Ovary (tissue), 9 donors: ENCODE measurements around the gene DENND5B. TPM values are rescaled to one million over a fixed set of nuclear protein-coding genes. Genes with fewer than 3 reads are reported as not detected.
"Not testable (repeated sequence)": the region's sequence is repeated elsewhere in the genome, so short reads cannot be mapped to it uniquely, and the experiment has no call there.

ENCODE experiments used
- DNase-seq, 5 donors: peaks; one replicate each; pipeline ENCODE4 v3.0.0-alpha.2; 2019 to 2020
- H3K27ac ChIP-seq, 2 donors: fragments of 200-600 bp; one replicate each; pipeline versions ENCODE4 v1.5.1 to v1.8.0; 2019 to 2022
- H3K27me3 ChIP-seq: fragments of 200-600 bp; one replicate; pipeline ENCODE4 v1.8.0; 2022
- H3K36me3 ChIP-seq: fragments of 200-600 bp; sonication (generic); one replicate; pipeline ENCODE4 v1.5.1; 2019
- H3K4me1 ChIP-seq: one replicate; pipeline ENCODE4 v1.8.1; 2013; ENCODE audit warnings: mild to moderate bottlenecking, moderate library complexity; ENCODE audit not compliant: insufficient read depth
- H3K4me3 ChIP-seq: fragments of 200-600 bp; sonication (generic); one replicate; pipeline ENCODE4 v1.5.1; 2017
- H3K9me3 ChIP-seq, 2 donors: fragments of 200-600 bp in 1 of 2; sonication (generic) in 1 of 2; one replicate each; pipeline versions ENCODE4 v1.5.1 to v1.8.1; 2013 to 2019; ENCODE audit warnings: mild to moderate bottlenecking in 1 of 2, moderate library complexity in 1 of 2
- CTCF ChIP-seq, 3 donors: fragments of 450-650 bp in 2 of 3; fragments of 200-600 bp in 1 of 3; IDR thresholded peaks; one replicate each; pipeline versions ENCODE4 v1.5.1 to v1.8.0; 2016 to 2022; ENCODE audit warnings: antibody characterized with exemption in 3 of 3, mild to moderate bottlenecking in 1 of 3
- EP300 ChIP-seq: sonication (generic); formaldehyde crosslinking; IDR thresholded peaks from one replicate; pipeline ENCODE4 v1.6.1; 2017; ENCODE audit warnings: antibody characterized with exemption
- POLR2A ChIP-seq: fragments of 450-650 bp; IDR thresholded peaks from one replicate; pipeline ENCODE4 v1.6.1; 2017; ENCODE audit warnings: antibody characterized with exemption, mild to moderate bottlenecking, moderate library complexity
- WGBS, 3 donors: extraction: QIAGEN DNeasy Blood & Tissue Kit in 1 of 3; methylation state at CpG; one replicate each; pipeline versions ENCODE4 v1.1.5 to v1.1.7; 2013 to 2017; 5-methylcytosine and 5-hydroxymethylcytosine counted together
- intact Hi-C, 4 donors: fragments of 100-400 bp; cut with DNase I; formaldehyde crosslinking; loops; one replicate each; pipeline versions ENCODE4 v1.11.0 to v1.15.1; 2022 to 2023
- polyA plus RNA-seq, 2 donors: library from polyadenylated mRNA; stranded (reverse); fragments of 200-250 nt in 1 of 2; fragments of 350-450 nt in 1 of 2; fragmentation: Illumina TruSeq in 1 of 2; extraction: RNeasy Lipid Tissue Mini Kit (QIAGEN cat#74804) in 1 of 2; gene quantifications; one replicate each; pipeline ENCODE4 v1.2.3, GENCODE V29; 2013 to 2014
- total RNA-seq, 7 donors: library from RNA; depleted of rRNA in 2 of 7; stranded (reverse); fragments of >200 nt in 2 of 7; fragmentation: NEBNext Ultra II Directional in 3 of 7; extraction: Animal tissue kit (Norgen Biotek cat#: 25700) in 3 of 7; gene quantifications; one replicate each; pipeline versions ENCODE4 v1.1.0 to v1.2.4, GENCODE V29; 2016 to 2023
- donor health status: DM: no; HTN: no; CAD: no; lungs with moderate emphysema.
- donor health status: DM: no; HTN: no; CAD: no.
- donor health status: Bipolar disorder and iron deficiency.
- donor health status: DM: yes; HTN: yes; CAD: no.
- donor health status: DM: no; HTN: no; CAD: no.
- donor health status: DM: yes; HTN: yes; CAD: no.

Gene DENND5B
- total and polyA plus RNA-seq, 9 donors, result 13.9 to 70.7 (median 47.9) TPM

DNA sequence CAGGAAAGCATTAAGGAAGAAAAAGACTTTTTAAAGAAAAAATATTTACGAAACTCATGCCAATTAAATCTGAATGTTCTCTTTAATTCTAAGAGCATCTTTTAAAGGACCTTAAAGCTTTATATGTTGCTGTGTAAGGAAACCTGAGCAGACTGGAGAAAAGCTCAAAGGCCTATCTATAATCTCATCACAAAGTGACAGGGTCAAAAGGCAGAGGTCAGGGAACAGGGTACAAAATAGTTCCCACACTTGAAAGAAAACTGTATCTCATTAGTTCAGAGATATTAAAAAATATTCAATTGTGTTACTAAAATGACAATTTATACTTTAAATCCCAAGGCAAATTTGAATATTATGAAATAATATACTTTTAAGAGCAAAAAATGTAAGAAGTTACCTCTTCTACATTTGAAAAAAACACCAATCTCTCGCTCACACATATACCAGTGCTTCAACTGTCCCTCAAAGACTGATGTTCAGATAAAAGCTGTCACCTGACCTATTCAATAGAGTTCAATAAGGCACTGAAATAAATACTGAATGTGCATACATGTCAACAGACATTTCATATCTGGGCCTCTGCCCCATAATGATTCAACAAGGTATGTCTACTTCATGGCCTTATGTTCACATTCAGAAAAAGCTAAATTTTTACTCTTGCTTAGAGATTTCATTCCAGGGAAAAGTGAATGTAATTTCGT is 17.9 kb downstream of the DENND5B start:
- Histone ChIP-seq H3K9me3 (no peaks in the 10 kb centered on the region), H3K36me3 (no peaks in the 10 kb centered on the region), H3K27ac (no peak overlapping the region), H3K4me1 (peaks cover 13% of the 10 kb centered on the region), H3K4me3 (no peak overlapping the region), H3K27me3 (no peaks in the 10 kb centered on the region)
- intact Hi-C loops, result no loop called here
- WGBS, 3 donors, result 87 to 90% (median 88%) methylated on average over 3 of the region's 3 CpGs
- DNase-seq, result no peak
- TF ChIP-seq CTCF (IDR thresholded peaks at IDR 0.05) (no peak), EP300 (no peak), POLR2A (no peak)

GRCh38 chr12:31570880-31571279 is 20.1 kb downstream of the DENND5B start:
- Histone ChIP-seq H3K9me3 (no peaks in the 10 kb centered on the region), H3K4me1 (peaks cover 17% of the 10 kb centered on the region), H3K4me3 (no peak overlapping the region), H3K27ac (no peak overlapping the region), H3K36me3 (no peaks in the 10 kb centered on the region), H3K27me3 (no peaks in the 10 kb centered on the region)
- no peak for DNase-seq
- 37 to 54% (median 53%) methylated on average over 5 of the region's 5 CpGs for WGBS, 3 donors
- intact Hi-C loops, result no loop called here
- TF ChIP-seq EP300, result no peak
- TF ChIP-seq CTCF (IDR thresholded peaks at IDR 0.05), result no peak
- no peak for TF ChIP-seq POLR2A

GRCh38 chr12:31569517-31569916 is 21.4 kb downstream of the DENND5B start:
- DNase-seq, intact Hi-C loops, H3K4me3 ChIP-seq, H3K36me3 ChIP-seq, H3K27me3 ChIP-seq, H3K27ac ChIP-seq, H3K9me3 ChIP-seq: not testable (repeated sequence)
- 94 to 98% (median 94%) methylated on average over 2 of the region's 2 CpGs for WGBS, 3 donors
- peaks cover 17% of the 10 kb centered on the region for H3K4me1 ChIP-seq

DNA sequence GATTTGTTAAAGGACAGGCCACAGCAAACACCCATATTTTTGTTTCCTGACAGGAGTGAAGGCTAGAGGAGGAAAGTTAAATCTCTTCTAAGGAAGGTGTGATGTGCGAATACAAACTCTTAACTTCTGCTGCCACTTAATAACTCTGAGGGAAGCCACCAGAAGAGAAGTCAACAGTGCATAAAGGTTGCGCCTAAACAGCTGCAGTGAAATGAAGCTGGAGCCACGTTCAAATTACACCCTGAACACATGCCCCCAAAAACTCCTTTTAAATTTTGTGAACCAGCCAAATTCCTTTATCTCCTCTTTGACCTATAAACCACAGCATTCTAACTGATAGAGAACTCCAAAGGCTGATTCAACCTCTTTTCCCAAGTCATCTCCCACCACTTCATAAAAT is 22.4 kb downstream of the DENND5B start:
- no peak overlapping the region for H3K4me3 ChIP-seq
- no peaks in the 10 kb centered on the region for H3K36me3 ChIP-seq
- H3K4me1 ChIP-seq, result peaks cover 18% of the 10 kb centered on the region
- intact Hi-C loops, result no loop called here
- H3K27me3 ChIP-seq, result no peaks in the 10 kb centered on the region
- WGBS, 3 donors, result 72 to 79% (median 76%) methylated on average over 3 of the region's 3 CpGs
- no peak for DNase-seq
- no peaks in the 10 kb centered on the region for H3K9me3 ChIP-seq
- TF ChIP-seq CTCF (IDR thresholded peaks at IDR 0.05), result no peak
- TF ChIP-seq EP300, result no peak
- TF ChIP-seq POLR2A, result no peak
- H3K27ac ChIP-seq, result no peak overlapping the region

- DNase-seq, result no peak
- Histone ChIP-seq H3K27ac (no peak overlapping the region), H3K9me3 (no peaks in the 10 kb centered on the region), H3K36me3 (no peaks in the 10 kb centered on the region), H3K4me1 (peaks cover 20% of the 10 kb centered on the region), H3K27me3 (no peaks in the 10 kb centered on the region), H3K4me3 (no peak overlapping the region)
- intact Hi-C loops, result no loop called here
- TF ChIP-seq POLR2A (no peak), EP300 (no peak), CTCF (IDR thresholded peaks at IDR 0.05) (no peak)
- WGBS, 3 donors, result 91 to 94% (median 92%) methylated on average over 2 of the region's 2 CpGs
Observed at GRCh38 chr12:31567029-31567428, 23.9 kb downstream of the DENND5B start.
